Measurements from ENCODE around the gene NEMP1. TPM values are rescaled to one million over a fixed set of nuclear protein-coding genes. Genes with fewer than 3 reads are reported as not detected.

The NEMP1 gene
- total and polyA plus RNA-seq, 10 donors: 4.5 to 17.1 (median 13.6) TPM

- H3K36me3 ChIP-seq: no peaks in the 10 kb centered on the region
- intact Hi-C loops (cut with DNase I; ENCODE audit: low total_unique reads): no loop called here
- 49 to 74% (median 61%) methylated on average over 4 of the region's 4 CpGs for WGBS, 5 donors
- no peak overlapping the region for H3K4me3 ChIP-seq
- no peaks in the 10 kb centered on the region for H3K27me3 ChIP-seq (replicated peaks in 1 of 7)
- TF ChIP-seq POLR2A (IDR thresholded peaks at IDR 0.05) (no peak), POLR2AphosphoS5 (IDR thresholded peaks at IDR 0.05) (no peak), CTCF (IDR thresholded peaks at IDR 0.05 in 8 of 11, conservative IDR thresholded peaks at IDR 0.05 in 3 of 11) (no peak)
- no peak for DNase-seq
- peaks cover 0 to 40% (median 28%) of the 10 kb centered on the region in 6 donors for H3K4me1 ChIP-seq
- H3K27ac ChIP-seq: no peak overlapping the region
- H3K9me3 ChIP-seq: no peaks in the 10 kb centered on the region
These were observed 29.5 kb downstream of the NEMP1 start for GRCh38 chr12:57049119-57049446.

GRCh38 chr12:57048423-57049118, 30.0 kb downstream of the NEMP1 start:
- 88 to 100% (median 100%) methylated on average over 1 of the region's 1 CpG for WGBS, 5 donors
- H3K27me3 ChIP-seq (replicated peaks in 1 of 7): no peaks in the 10 kb centered on the region
- intact Hi-C loops (cut with DNase I; ENCODE audit: low total_unique reads): no loop called here

GRCh38 chr12:57047981-57048380, 30.6 kb downstream of the NEMP1 start:
- H3K4me3 ChIP-seq: no peak overlapping the region
- H3K27ac ChIP-seq: peak overlapping the region in 3 of 8 donors; percentile 57 to 80 (median 70)
- intact Hi-C loops (cut with DNase I; ENCODE audit: low total_unique reads): no loop called here
- no peaks in the 10 kb centered on the region for H3K27me3 ChIP-seq (replicated peaks in 1 of 7)
- H3K36me3 ChIP-seq: no peaks in the 10 kb centered on the region
- no peak for TF ChIP-seq CTCF (IDR thresholded peaks at IDR 0.05 in 8 of 11, conservative IDR thresholded peaks at IDR 0.05 in 3 of 11)
- TF ChIP-seq POLR2A (IDR thresholded peaks at IDR 0.05): no peak
- TF ChIP-seq POLR2AphosphoS5 (IDR thresholded peaks at IDR 0.05): no peak
- DNase-seq: no peak
- H3K4me1 ChIP-seq: peaks cover 0 to 40% (median 28%) of the 10 kb centered on the region in 6 donors
- 86 to 97% (median 89%) methylated on average over 1 of the region's 1 CpG for WGBS, 5 donors
- no peaks in the 10 kb centered on the region for H3K9me3 ChIP-seq

More at GRCh38 chr12:57048423-57049118, 30.0 kb downstream of the NEMP1 start:
- TF ChIP-seq POLR2A (IDR thresholded peaks at IDR 0.05): no peak
- no peak for TF ChIP-seq POLR2AphosphoS5 (IDR thresholded peaks at IDR 0.05)
- no peak for TF ChIP-seq CTCF (IDR thresholded peaks at IDR 0.05 in 8 of 11, conservative IDR thresholded peaks at IDR 0.05 in 3 of 11)
- Histone ChIP-seq H3K36me3 (no peaks in the 10 kb centered on the region), H3K9me3 (no peaks in the 10 kb centered on the region), H3K4me3 (no peak overlapping the region), H3K4me1 (peaks cover 0 to 40% (median 28%) of the 10 kb centered on the region in 6 donors), H3K27ac (no peak overlapping the region)
- DNase-seq: no peak

- 39 to 51% (median 41%) methylated on average over 10 of the region's 10 CpGs for WGBS, 5 donors
- intact Hi-C loops (cut with DNase I; ENCODE audit: low total_unique reads): no loop called here
- Histone ChIP-seq H3K27me3 (replicated peaks in 1 of 7) (no peaks in the 10 kb centered on the region), H3K4me1 (peaks cover 0 to 40% (median 28%) of the 10 kb centered on the region in 6 donors), H3K9me3 (no peaks in the 10 kb centered on the region), H3K27ac (peak overlapping the region in 5 of 8 donors; percentile 23 to 80 (median 57)), H3K4me3 (peak overlapping the region in 2 of 8 donors; percentile 1 to 32), H3K36me3 (no peaks in the 10 kb centered on the region)
- TF ChIP-seq POLR2A (IDR thresholded peaks at IDR 0.05) (no peak), POLR2AphosphoS5 (IDR thresholded peaks at IDR 0.05) (peak in 1 of 3 donors; percentile 43), CTCF (IDR thresholded peaks at IDR 0.05 in 8 of 11, conservative IDR thresholded peaks at IDR 0.05 in 3 of 11) (no peak)
- no peak for DNase-seq
These were observed 31.4 kb downstream of the NEMP1 start for GRCh38 chr12:57046947-57047890.
